Liver (tissue), 9 donors: ENCODE results near the gene TOMM5. TPM values are rescaled to one million over a fixed set of nuclear protein-coding genes. Genes with fewer than 3 reads are reported as not detected.

Experiments used
- DNase-seq: peaks from one replicate; pipeline ENCODE4 v3.0.0-alpha.2; 2017; ENCODE audit warnings: low spot score
- H3K27ac ChIP-seq, 2 donors: one replicate each; pipeline ENCODE4 v1.7.0; 2013; ENCODE audit warnings: inconsistent platforms in 2 of 2, low read length in 2 of 2, control low read depth in 1 of 2, low read depth in 1 of 2, mild to moderate bottlenecking in 1 of 2
- H3K27me3 ChIP-seq, 4 donors: one replicate each; pipeline versions ENCODE4 v1.6.1 to v1.7.0; 2013; ENCODE audit warnings: low read length in 3 of 4, inconsistent platforms in 1 of 4, mild to moderate bottlenecking in 1 of 4, moderate library complexity in 1 of 4; ENCODE audit not compliant: control insufficient read depth in 4 of 4, insufficient read depth in 4 of 4
- H3K36me3 ChIP-seq, 4 donors: one replicate each; pipeline versions ENCODE4 v1.6.1 to v1.7.0; 2013; ENCODE audit warnings: low read length in 3 of 4, mild to moderate bottlenecking in 3 of 4, low read depth in 1 of 4, moderate library complexity in 1 of 4; ENCODE audit not compliant: control insufficient read depth in 4 of 4, insufficient read depth in 3 of 4
- H3K4me1 ChIP-seq, 4 donors: one replicate each; pipeline versions ENCODE4 v1.6.1 to v1.7.0; 2013; ENCODE audit warnings: low read length in 3 of 4, mild to moderate bottlenecking in 3 of 4, moderate library complexity in 1 of 4; ENCODE audit not compliant: control insufficient read depth in 4 of 4, insufficient read depth in 4 of 4
- H3K4me3 ChIP-seq, 3 donors: one replicate each; pipeline versions ENCODE4 v1.6.1 to v1.7.0; 2013; ENCODE audit warnings: low read length in 3 of 3, control low read depth in 1 of 3, low read depth in 1 of 3, mild to moderate bottlenecking in 1 of 3
- H3K9ac ChIP-seq, 2 donors: one replicate each; pipeline ENCODE4 v1.7.0; 2013; ENCODE audit warnings: low read length in 2 of 2, mild to moderate bottlenecking in 2 of 2, moderate library complexity in 2 of 2, control low read depth in 1 of 2, low read depth in 1 of 2
- H3K9me3 ChIP-seq, 4 donors: one replicate each; pipeline versions ENCODE4 v1.6.1 to v1.7.0; 2013; ENCODE audit warnings: low read length in 3 of 4; ENCODE audit not compliant: control insufficient read depth in 4 of 4
- ATF3 ChIP-seq: IDR thresholded peaks from 2 replicates; pipeline ENCODE4 v1.6.1; 2016; ENCODE audit warnings: antibody characterized with exemption
- CTCF ChIP-seq: fragments of 150-350 bp; IDR thresholded peaks from 2 replicates; pipeline ENCODE4 v1.5.1; 2017; ENCODE audit warnings: improper control_type of control experiment, low read depth, low read length; ENCODE audit not compliant: missing input control
- EGR1 ChIP-seq, 2 donors: IDR thresholded peaks; 2 replicates each; pipeline ENCODE4 v1.6.1; 2016 to 2018; ENCODE audit warnings: antibody characterized with exemption in 2 of 2, low read depth in 2 of 2
- FOXA1 ChIP-seq: IDR thresholded peaks from 2 replicates; pipeline ENCODE4 v1.6.1; 2016; ENCODE audit warnings: antibody characterized with exemption
- FOXA2 ChIP-seq: IDR thresholded peaks from 2 replicates; pipeline ENCODE4 v1.6.1; 2016; ENCODE audit warnings: antibody characterized with exemption
- GABPA ChIP-seq, 2 donors: IDR thresholded peaks in 1 of 2; conservative IDR thresholded peaks in 1 of 2; 2 replicates each; pipeline ENCODE4 v1.6.1; 2016; ENCODE audit warnings: antibody characterized with exemption in 2 of 2, mild to moderate bottlenecking in 1 of 2, moderate library complexity in 1 of 2
- HNF4A ChIP-seq, 2 donors: conservative IDR thresholded peaks; 2 replicates each; pipeline ENCODE4 v1.6.1; 2016; ENCODE audit warnings: antibody characterized with exemption in 2 of 2, mild to moderate bottlenecking in 2 of 2
- HNF4G ChIP-seq: IDR thresholded peaks from 2 replicates; pipeline ENCODE4 v1.6.1; 2016; ENCODE audit warnings: antibody characterized with exemption
- JUND ChIP-seq, 2 donors: IDR thresholded peaks; 2 replicates each; pipeline ENCODE4 v1.6.1; 2016; ENCODE audit warnings: antibody characterized with exemption in 2 of 2
- MAX ChIP-seq: IDR thresholded peaks from 2 replicates; pipeline ENCODE4 v1.6.1; 2016; ENCODE audit warnings: antibody characterized with exemption
- NR2F2 ChIP-seq: IDR thresholded peaks from 2 replicates; pipeline ENCODE4 v1.6.1; 2016; ENCODE audit warnings: antibody characterized with exemption
- RAD21 ChIP-seq, 2 donors: IDR thresholded peaks; 2 replicates each; pipeline ENCODE4 v1.6.1; 2016; ENCODE audit warnings: antibody characterized with exemption in 2 of 2, mild to moderate bottlenecking in 2 of 2
- RXRA ChIP-seq, 2 donors: IDR thresholded peaks; 2 replicates each; pipeline ENCODE4 v1.6.1; 2017 to 2018; ENCODE audit warnings: antibody characterized with exemption in 2 of 2, mild to moderate bottlenecking in 1 of 2
- SP1 ChIP-seq: IDR thresholded peaks from 2 replicates; pipeline ENCODE4 v1.6.1; 2018; ENCODE audit warnings: antibody characterized with exemption, mild to moderate bottlenecking
- TAF1 ChIP-seq: conservative IDR thresholded peaks from 2 replicates; pipeline ENCODE4 v1.6.1; 2016; ENCODE audit warnings: antibody characterized with exemption, mild to moderate bottlenecking
- YY1 ChIP-seq: IDR thresholded peaks from 2 replicates; pipeline ENCODE4 v1.6.1; 2016; ENCODE audit warnings: antibody characterized with exemption, mild to moderate bottlenecking
- WGBS: extraction: QIAGEN DNeasy Blood & Tissue Kit; methylation state at CpG from one replicate; pipeline ENCODE4 v1.1.7; 2013; 5-methylcytosine and 5-hydroxymethylcytosine counted together
- polyA plus RNA-seq, 2 donors: library from polyadenylated mRNA; stranded (reverse) in 1 of 2; unstranded in 1 of 2; fragments of 200-250 nt in 1 of 2; fragments of >200 nt in 1 of 2; fragmentation: Nextera tagmentation in 1 of 2; extraction: Ambion mirVana in 1 of 2; gene quantifications; one replicate each; pipeline versions ENCODE4 v1.2.1 to v1.2.3, GENCODE V29; 2013 to 2015
- total RNA-seq, 2 donors: library from RNA; depleted of rRNA; stranded (reverse); fragments of >200 nt; gene quantifications; one replicate each; pipeline ENCODE4 v1.2.3, GENCODE V29; 2014
- TF ChIP-seq, protein P1 (sequence below): IDR thresholded peaks from 2 replicates; pipeline ENCODE4 v1.6.1; 2016; ENCODE audit warnings: antibody characterized with exemption
- TF ChIP-seq, protein P2 (sequence below): IDR thresholded peaks from 2 replicates; pipeline ENCODE4 v1.6.1; 2016; ENCODE audit warnings: antibody characterized with exemption, mild to moderate bottlenecking
- donor health status: healthy.
- donor health status: healthy.
- donor health status: healthy.
- donor health status: healthy.
- donor health status: healthy.

The TOMM5 gene
- total and polyA plus RNA-seq, 4 donors = 43.0 to 107 (median 71.9) TPM

DNA sequence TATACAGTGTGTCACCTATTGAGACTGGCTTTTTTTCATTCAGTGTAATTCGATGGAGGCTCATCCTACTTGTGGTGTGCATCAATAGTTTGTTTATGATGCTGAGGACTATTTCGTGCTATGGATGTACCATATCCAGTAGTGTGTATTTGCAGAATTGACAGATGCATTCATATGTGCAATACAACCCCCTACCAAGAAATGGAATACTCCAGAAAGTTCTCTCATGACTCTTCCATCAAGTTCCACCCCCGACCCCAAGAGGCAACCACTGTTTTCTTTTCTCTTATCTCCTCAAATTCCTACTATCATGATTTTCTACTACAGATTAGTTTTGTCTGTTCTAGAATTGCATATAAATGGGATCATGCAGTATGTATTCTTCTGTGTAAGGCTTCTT lies 38.1 kb downstream of the TOMM5 start (continued):
- TF ChIP-seq, protein P1, sequence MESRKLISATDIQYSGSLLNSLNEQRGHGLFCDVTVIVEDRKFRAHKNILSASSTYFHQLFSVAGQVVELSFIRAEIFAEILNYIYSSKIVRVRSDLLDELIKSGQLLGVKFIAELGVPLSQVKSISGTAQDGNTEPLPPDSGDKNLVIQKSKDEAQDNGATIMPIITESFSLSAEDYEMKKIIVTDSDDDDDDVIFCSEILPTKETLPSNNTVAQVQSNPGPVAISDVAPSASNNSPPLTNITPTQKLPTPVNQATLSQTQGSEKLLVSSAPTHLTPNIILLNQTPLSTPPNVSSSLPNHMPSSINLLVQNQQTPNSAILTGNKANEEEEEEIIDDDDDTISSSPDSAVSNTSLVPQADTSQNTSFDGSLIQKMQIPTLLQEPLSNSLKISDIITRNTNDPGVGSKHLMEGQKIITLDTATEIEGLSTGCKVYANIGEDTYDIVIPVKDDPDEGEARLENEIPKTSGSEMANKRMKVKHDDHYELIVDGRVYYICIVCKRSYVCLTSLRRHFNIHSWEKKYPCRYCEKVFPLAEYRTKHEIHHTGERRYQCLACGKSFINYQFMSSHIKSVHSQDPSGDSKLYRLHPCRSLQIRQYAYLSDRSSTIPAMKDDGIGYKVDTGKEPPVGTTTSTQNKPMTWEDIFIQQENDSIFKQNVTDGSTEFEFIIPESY = no peak
- TF ChIP-seq JUND (IDR thresholded peaks at IDR 0.05) = no peak
- no peak for TF ChIP-seq HNF4G
- no peak for TF ChIP-seq NR2F2
- no peak for TF ChIP-seq FOXA2
- no peak for TF ChIP-seq RXRA (IDR thresholded peaks at IDR 0.05)

- H3K27ac ChIP-seq = no peak overlapping the region
- no peaks in the 10 kb centered on the region for H3K27me3 ChIP-seq
- TF ChIP-seq TAF1 (no peak), SP1 (no peak), HNF4G (no peak), GABPA (IDR thresholded peaks at IDR 0.05 in 1 of 2, conservative IDR thresholded peaks at IDR 0.05 in 1 of 2) (no peak), FOXA1 (no peak), NR2F2 (no peak), RXRA (IDR thresholded peaks at IDR 0.05) (no peak), JUND (IDR thresholded peaks at IDR 0.05) (no peak), YY1 (no peak), HNF4A (conservative IDR thresholded peaks at IDR 0.05) (no peak), FOXA2 (no peak), ATF3 (no peak), RAD21 (IDR thresholded peaks at IDR 0.05) (no peak), MAX (no peak), CTCF (no peak), EGR1 (IDR thresholded peaks at IDR 0.05; ENCODE audit: low read depth in 2 of 2) (no peak)
- TF ChIP-seq, protein P2, sequence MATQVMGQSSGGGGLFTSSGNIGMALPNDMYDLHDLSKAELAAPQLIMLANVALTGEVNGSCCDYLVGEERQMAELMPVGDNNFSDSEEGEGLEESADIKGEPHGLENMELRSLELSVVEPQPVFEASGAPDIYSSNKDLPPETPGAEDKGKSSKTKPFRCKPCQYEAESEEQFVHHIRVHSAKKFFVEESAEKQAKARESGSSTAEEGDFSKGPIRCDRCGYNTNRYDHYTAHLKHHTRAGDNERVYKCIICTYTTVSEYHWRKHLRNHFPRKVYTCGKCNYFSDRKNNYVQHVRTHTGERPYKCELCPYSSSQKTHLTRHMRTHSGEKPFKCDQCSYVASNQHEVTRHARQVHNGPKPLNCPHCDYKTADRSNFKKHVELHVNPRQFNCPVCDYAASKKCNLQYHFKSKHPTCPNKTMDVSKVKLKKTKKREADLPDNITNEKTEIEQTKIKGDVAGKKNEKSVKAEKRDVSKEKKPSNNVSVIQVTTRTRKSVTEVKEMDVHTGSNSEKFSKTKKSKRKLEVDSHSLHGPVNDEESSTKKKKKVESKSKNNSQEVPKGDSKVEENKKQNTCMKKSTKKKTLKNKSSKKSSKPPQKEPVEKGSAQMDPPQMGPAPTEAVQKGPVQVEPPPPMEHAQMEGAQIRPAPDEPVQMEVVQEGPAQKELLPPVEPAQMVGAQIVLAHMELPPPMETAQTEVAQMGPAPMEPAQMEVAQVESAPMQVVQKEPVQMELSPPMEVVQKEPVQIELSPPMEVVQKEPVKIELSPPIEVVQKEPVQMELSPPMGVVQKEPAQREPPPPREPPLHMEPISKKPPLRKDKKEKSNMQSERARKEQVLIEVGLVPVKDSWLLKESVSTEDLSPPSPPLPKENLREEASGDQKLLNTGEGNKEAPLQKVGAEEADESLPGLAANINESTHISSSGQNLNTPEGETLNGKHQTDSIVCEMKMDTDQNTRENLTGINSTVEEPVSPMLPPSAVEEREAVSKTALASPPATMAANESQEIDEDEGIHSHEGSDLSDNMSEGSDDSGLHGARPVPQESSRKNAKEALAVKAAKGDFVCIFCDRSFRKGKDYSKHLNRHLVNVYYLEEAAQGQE = no peak
- TF ChIP-seq, protein P1 = no peak
- H3K4me1 ChIP-seq = no peaks in the 10 kb centered on the region
- whole genome bisulfite sequencing = 97% methylated on average over 2 of the region's 2 CpGs
- H3K9ac ChIP-seq = no peak overlapping the region
- H3K9me3 ChIP-seq = no peaks in the 10 kb centered on the region
- no peak for DNase-seq
- no peaks in the 10 kb centered on the region for H3K36me3 ChIP-seq
- H3K4me3 ChIP-seq = no peak overlapping the region
Observed at GRCh38 chr9:37551888-37552287, 40.5 kb downstream of the TOMM5 start.
